ENCODE results near the gene ULBP1.

DNA sequence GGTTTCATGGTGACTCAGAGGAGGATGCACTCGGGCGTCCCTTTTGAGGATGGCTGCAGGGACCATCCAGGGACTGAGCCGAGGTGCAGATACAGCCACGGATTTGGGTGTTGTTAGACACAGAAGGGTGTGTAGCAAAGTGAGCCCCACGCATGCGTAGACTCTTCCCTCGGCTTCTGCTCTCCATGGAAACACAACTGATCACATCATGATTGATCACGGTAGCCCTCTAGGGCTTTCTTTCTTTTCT lies 606 bp upstream of the ULBP1 start:
- TF ChIP-seq, protein P1, sequence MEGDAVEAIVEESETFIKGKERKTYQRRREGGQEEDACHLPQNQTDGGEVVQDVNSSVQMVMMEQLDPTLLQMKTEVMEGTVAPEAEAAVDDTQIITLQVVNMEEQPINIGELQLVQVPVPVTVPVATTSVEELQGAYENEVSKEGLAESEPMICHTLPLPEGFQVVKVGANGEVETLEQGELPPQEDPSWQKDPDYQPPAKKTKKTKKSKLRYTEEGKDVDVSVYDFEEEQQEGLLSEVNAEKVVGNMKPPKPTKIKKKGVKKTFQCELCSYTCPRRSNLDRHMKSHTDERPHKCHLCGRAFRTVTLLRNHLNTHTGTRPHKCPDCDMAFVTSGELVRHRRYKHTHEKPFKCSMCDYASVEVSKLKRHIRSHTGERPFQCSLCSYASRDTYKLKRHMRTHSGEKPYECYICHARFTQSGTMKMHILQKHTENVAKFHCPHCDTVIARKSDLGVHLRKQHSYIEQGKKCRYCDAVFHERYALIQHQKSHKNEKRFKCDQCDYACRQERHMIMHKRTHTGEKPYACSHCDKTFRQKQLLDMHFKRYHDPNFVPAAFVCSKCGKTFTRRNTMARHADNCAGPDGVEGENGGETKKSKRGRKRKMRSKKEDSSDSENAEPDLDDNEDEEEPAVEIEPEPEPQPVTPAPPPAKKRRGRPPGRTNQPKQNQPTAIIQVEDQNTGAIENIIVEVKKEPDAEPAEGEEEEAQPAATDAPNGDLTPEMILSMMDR (IDR thresholded peaks at IDR 0.05) = no peak
- no peak for TF ChIP-seq EP300 (IDR thresholded peaks at IDR 0.05)
- no peak for TF ChIP-seq POLR2AphosphoS5 (IDR thresholded peaks at IDR 0.05)
- TF ChIP-seq POLR2A (IDR thresholded peaks at IDR 0.05) = no peak
